GM18505 (cell line): ENCODE results near the gene NPTX1.

ENCODE experiments used
- ATAC-seq: cut with Tn5 transposase; IDR thresholded peaks from one replicate; pipeline ENCODE4 v1.9.1; 2021; ENCODE audit not compliant: unreplicated experiment
- POLR2A ChIP-seq: IDR thresholded peaks from 4 replicates; pipeline ENCODE4 v1.6.1; 2011; ENCODE audit warnings: borderline replicate concordance; ENCODE audit not compliant: insufficient read depth, insufficient read length; ENCODE audit errors: extremely low read depth

Gene NPTX1

DNA sequence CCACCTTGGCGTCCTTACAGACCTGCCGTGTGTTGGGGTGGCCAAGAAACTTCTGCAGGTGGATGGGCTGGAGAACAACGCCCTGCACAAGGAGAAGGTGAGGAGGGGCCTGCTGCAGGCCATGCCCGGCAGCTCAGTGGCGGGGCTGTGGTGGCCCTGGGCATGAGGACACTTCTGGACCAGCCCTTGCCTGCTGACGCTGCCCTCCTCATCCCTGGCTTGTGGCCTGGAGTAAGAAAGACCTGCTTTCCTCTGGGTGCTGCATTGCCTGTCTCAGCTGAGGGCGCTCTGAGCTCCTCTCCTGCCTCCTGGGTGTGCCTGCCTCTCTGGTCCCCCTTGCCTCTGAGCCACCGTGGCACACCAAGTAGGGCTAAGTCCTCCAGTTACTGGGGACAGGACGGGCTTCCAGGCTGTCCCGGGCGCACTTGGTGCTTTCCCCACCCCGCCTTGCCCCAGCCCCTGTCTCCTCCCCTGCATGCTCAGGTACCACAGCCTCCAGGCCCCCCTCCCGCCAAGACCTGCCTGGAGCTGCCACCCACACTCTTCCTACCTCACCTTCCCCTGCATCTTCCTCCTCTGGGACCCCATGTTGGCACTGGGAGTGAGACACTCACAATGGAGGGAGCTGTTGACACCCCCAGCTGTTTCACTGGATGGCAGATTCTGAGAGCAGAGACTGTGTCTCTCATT, 52.7 kb downstream of the NPTX1 start:
- no peak for ATAC-seq
- TF ChIP-seq POLR2A, result no peak

DNA sequence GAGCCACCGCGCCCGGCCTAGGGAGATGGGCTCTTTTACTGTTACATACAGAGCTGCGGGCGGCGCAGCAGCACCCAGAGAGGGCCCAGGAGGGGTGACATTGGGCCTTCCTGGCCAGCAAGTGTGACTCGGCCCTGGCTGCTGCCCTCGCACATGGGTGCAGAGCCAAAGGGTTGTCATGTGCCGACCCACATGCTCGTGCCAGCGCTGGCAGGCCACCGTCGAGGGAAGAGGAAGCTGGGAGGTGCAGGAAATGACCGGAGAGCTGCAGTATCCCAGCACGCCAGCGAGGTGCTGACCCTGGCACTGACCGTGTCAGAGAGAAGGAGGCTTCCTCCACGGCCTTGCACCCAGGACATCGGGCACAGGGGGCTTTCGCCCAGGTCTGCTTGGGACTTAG, 53.4 kb downstream of the NPTX1 start:
- ATAC-seq, result no peak
- no peak for TF ChIP-seq POLR2A

DNA sequence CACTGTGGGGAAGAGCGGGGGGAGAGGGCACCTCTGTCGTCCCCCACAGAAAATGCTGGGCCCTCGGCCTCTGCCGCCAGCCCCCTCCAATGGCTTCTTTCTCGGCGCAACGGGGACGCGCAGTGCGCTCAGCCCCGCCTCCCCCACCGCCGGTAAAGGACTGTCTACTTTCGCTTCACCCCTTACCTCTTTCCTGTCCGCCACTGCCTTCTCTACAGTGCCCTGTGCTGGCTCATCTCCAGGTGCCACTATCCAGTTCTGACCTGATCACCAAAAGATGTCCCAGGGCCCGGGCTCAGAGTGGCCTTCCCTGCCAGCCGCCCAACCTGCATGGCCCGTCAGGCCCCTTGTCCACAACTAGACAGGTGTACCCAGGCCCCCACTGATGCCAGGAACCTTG, 54.1 kb downstream of the NPTX1 start:
- TF ChIP-seq POLR2A, result no peak
- ATAC-seq, result no peak

DNA sequence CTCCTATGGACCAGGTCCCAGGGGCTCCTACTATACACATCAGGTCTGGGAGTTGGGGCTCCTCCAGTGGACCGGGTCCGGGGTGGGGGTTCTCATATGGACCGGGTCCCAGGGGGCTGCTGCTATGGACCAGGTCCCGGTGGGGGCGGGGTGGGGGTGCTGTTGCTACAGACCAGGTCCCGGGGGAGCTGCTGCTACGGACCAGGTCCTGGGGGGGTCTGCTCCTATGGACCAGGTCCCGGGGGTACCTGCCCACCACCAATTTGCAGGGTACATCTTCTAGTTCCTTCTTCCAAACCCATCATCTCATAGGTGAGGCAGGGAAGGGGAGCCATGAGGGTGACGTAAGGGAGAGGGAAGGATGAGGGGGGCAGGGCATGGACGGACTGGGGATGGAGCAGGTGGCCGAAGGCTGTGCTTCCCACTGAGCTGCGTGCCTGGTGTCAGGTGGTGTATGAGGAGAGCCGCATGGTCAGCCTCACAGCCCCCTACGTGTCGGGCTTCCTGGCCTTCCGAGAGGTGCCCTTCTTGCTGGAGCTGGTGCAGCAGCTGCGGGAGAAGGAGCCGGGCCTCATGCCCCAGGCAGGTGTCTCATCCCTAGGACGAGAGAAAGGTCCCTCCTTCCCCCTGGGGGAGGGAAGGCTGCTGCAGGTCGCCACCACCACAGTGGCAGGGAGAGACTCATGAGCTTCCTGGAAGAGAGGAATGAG, 54.9 kb downstream of the NPTX1 start:
- TF ChIP-seq POLR2A, result no peak
- ATAC-seq, result no peak

DNA sequence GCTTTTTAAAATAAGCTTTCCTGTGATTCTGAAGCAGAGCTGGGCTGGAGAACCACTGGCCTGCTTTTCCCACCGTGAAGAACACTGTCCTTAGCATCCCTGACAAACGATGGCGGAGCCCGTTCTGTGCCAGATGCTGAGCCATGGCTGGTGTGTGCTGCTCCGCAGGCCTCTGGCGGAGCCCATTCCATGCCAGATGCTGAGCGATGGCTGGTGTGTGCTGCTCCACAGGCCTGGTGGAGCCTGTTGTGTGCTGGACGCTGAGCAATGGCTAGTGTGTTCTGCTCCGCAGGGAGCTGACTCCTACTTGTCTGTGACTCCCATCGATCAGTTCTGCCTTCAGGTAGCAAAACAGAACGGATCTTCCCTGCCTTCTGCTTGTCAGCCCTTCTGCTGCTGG, 57.2 kb downstream of the NPTX1 start:
- ATAC-seq, result no peak
- no peak for TF ChIP-seq POLR2A

DNA sequence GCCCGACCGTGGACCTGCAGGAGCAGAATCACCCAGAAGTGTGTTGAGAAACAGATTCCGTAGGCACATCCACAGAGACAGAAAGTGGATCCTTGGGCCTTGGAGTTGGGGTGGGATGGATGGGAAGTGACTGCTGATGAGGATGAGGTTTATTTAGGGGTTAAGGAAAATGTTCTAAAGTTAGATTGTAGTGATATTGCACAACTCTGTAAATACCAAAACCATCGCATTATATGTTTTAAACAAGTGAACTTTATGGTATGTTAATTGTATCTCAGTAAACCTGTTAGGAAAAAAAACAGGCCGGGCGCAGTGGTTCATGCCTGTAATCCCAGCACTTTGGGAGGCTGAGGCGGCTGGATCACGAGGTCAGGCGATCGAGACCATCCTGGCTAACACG, 57.8 kb downstream of the NPTX1 start:
- TF ChIP-seq POLR2A, result no peak
- no peak for ATAC-seq
